ENCODE measurements around the gene SH3BP1.

Gene SH3BP1

GRCh38 chr22:37659066-37659896 is 19.8 kb downstream of the SH3BP1 start:
- peak; percentile 40 for DNase-seq

GRCh38 chr22:37659897-37660708 is 20.6 kb downstream of the SH3BP1 start:
- no peak for DNase-seq

GRCh38 chr22:37660709-37661045 is 21.2 kb downstream of the SH3BP1 start:
- DNase-seq: no peak

GRCh38 chr22:37661160-37661924 is 21.9 kb downstream of the SH3BP1 start:
- DNase-seq: peak; percentile 44

GRCh38 chr22:37662039-37662438 is 22.6 kb downstream of the SH3BP1 start:
- no peak for DNase-seq

- no peak for DNase-seq
These were observed 24.2 kb downstream of the SH3BP1 start for GRCh38 chr22:37663521-37664140.

GRCh38 chr22:37664249-37665101 is 25.0 kb downstream of the SH3BP1 start:
- no peak for DNase-seq

GRCh38 chr22:37665487-37665886 is 26.0 kb downstream of the SH3BP1 start:
- no peak for DNase-seq

- no peak for DNase-seq
These were observed 30.1 kb downstream of the SH3BP1 start for GRCh38 chr22:37669586-37669985.

- DNase-seq: no peak
These were observed 32.9 kb downstream of the SH3BP1 start for GRCh38 chr22:37672206-37672919.

- DNase-seq: no peak
These were observed 33.5 kb downstream of the SH3BP1 start for GRCh38 chr22:37672920-37673455.

- DNase-seq: no peak
These were observed 34.8 kb downstream of the SH3BP1 start for GRCh38 chr22:37674248-37674647.

- peak; percentile 50 for DNase-seq
These were observed 35.8 kb downstream of the SH3BP1 start, which contains the start of gene LGALS1 for GRCh38 chr22:37674951-37675929. Gene LGALS1, plus strand, starts transcription at chr22:37675636. Its CDS starts 67 bp downstream, at chr22:37675703.

- no peak for DNase-seq
These were observed 36.7 kb downstream of the SH3BP1 start for GRCh38 chr22:37675930-37676735.

- peak; percentile 94 for DNase-seq
These were observed 37.4 kb downstream of the SH3BP1 start for GRCh38 chr22:37676736-37677492.

- no peak for DNase-seq
These were observed 38.1 kb downstream of the SH3BP1 start for GRCh38 chr22:37677493-37677974.

GRCh38 chr22:37678372-37678771 is 38.9 kb downstream of the SH3BP1 start:
- no peak for DNase-seq

GRCh38 chr22:37679670-37680069 is 40.2 kb downstream of the SH3BP1 start:
- DNase-seq: no peak
